GM18867 (cell line): ENCODE measurements around the gene OGFOD3.
"Not testable (repeated sequence)": the region's sequence is repeated elsewhere in the genome, so short reads cannot be mapped to it uniquely, and the experiment has no call there.

Experiments used
- ATAC-seq: cut with Tn5 transposase; IDR thresholded peaks from one replicate; pipeline ENCODE4 v1.9.1; 2021; ENCODE audit warnings: mild to moderate bottlenecking, moderate library complexity; ENCODE audit not compliant: unreplicated experiment

Gene OGFOD3

GRCh38 chr17:82418001-82418986 is at the start of gene OGFOD3, which contains the start of gene HEXD:
TSS of gene OGFOD3 (minus strand) at chr17:82418586. CDS start at chr17:82418485, 101 bp downstream.
TSS of gene HEXD (plus strand) at chr17:82418347. CDS start at chr17:82419800, 1,453 bp downstream.
- ATAC-seq: peak; percentile 81

DNA sequence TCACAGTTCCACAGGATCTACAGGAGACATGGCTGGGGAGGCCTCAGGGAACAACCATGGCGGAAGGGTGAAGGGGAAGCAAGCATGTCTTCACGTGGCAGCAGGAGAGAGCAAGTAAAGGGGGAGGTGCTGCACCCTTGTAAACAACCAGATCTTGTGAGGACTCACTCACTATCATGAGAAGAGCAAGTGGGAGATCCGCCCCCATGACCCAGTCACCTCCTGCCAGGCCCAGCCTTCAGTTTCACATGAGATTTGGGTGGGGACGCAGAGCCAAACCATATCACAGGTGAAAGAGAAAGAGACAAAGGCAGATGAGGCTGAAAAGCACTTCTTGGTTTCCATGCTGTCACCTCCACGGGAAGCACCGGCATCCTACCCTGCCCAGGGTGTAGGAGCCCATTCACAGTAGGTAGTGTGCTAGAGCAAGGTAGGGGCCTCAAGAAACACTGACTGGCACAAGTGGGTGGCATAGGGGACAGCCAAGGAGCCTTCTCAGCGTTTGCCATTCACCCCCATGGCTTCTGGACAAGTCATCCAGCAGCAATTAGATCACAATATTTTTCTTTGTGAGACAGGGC is 46.7 kb upstream of the OGFOD3 start:
- ATAC-seq: no peak

- ATAC-seq: no peak
Observed at GRCh38 chr17:82464567-82464929, 46.2 kb upstream of the OGFOD3 start.

DNA sequence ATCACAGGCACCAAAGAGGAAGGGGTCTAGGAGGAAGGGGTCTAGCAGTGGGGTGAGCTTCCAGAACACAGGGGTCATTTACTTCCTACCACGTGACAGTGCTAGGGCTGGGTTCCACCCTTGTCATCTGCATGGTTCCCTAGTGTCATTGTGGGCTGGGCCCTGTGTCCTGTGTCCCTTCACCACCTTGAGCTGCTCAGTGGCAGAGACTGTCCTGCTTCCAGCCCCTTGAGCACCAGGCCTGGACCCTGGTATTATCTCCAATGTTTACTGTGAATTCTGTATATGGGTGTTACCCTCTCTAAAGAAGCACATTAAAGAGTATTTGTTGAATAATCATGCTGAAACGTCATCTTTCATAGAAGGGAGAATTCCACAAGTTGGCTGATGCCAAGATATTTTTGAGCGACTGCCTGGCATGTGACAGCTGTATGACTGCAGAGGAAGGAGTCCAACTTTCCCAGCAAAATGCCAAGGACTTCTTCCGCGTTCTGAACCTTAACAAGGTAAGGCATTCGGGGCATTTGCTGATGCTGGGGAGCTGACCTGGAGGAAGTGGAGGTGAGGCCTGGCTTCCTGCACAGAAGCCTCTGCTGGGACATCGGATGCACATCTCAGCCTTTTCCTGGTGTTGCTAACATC is 45.7 kb upstream of the OGFOD3 start:
- no peak for ATAC-seq

- no peak for ATAC-seq
Observed at GRCh38 chr17:82463391-82463790, 45.0 kb upstream of the OGFOD3 start.

- no peak for ATAC-seq
Observed at GRCh38 chr17:82461827-82462524, 43.6 kb upstream of the OGFOD3 start.

- ATAC-seq: not testable (repeated sequence)
Observed at GRCh38 chr17:82459936-82460335, 41.5 kb upstream of the OGFOD3 start.

DNA sequence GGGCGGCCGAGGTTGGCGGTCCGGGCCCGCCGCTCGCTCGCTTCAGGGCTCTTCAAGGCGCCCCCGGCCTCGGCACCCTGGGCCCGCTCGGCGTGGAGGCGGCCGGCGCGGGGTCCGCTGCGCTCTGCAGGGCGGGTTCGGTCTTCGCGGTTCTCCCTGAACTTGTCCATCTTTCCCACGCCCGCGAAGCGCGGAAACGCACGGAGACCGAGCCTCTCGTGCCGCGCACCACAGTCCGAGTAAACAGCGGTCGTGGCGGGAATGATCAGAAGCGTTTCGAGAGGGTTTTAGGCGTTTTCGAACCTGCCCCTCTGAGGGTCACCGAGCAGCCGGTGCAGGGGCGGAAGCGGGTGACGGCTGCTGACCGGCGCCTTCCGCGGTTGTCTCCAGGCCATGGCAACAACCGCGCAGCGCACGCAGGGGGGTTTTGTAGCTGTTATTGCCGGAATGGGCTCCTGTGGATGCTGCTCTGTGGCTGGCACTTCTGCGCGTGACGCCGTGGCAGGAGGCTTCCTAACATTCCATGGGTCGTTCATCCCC is 40.6 kb upstream of the OGFOD3 start:
- peak; percentile 8 for ATAC-seq

DNA sequence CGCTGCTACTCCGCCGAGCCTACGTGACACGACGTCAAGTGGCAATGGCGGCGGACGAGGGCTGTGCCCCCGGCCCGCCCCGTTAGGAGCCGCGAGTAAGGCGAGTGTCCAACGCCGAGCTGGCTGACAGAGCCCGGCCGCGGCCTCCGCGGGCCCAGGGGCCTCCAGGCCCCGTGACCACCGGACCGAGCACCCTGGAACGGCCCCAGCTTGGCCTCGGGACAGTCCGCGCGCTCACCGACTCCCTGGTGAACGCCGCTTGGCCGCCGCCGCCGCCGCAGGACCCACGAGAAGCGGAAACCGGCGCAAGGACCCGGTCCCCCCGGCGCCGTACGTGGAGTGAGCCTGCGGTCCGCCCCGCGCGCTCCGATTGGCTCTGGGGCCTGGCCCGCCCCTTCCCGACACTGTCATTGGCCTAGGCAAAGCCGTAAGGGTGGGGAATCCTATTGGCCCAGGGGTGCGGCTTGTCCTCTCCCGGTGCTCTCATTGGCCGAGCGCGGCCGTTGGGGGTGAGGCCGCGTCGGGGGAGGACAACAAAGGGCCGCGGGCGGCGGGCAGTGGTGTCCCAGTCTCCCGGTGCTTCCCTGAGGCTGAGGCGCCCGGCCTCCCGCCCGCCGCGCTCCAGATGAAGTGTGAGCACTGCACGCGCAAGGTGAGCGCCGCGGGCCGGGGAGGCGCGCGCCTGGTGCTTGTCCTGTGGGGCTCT is 39.9 kb upstream of the OGFOD3 start, which contains the start of gene NARF:
Gene NARF, plus strand, starts transcription at position 563 of the 706 bp plus-strand sequence. Its CDS starts 63 bp downstream, at position 626.
- peak; percentile 89 for ATAC-seq

- ATAC-seq: no peak
Observed at GRCh38 chr17:82457929-82458178, 39.5 kb upstream of the OGFOD3 start.

GRCh38 chr17:82457073-82457928 is 38.9 kb upstream of the OGFOD3 start:
- ATAC-seq: no peak

DNA sequence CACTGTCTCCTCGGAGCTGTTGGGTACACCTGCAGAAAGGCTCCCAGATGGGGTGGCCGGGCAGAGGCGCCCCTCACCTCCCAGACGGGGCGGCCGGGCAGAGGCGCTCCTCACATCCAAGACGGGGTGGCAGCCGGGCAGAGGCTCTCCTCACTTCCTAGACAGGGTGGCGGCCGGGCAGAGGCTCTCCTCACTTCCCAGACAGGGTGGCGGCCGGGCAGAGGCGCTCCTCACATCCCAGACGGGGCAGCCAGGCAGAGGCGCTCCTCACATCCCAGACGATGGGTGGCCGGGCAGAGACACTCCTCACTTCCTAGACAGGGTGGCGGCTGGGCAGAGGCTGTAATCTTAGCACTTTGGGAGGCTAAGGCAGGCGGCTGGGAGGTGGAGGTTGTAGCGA is 35.3 kb upstream of the OGFOD3 start:
- ATAC-seq: not testable (repeated sequence)

DNA sequence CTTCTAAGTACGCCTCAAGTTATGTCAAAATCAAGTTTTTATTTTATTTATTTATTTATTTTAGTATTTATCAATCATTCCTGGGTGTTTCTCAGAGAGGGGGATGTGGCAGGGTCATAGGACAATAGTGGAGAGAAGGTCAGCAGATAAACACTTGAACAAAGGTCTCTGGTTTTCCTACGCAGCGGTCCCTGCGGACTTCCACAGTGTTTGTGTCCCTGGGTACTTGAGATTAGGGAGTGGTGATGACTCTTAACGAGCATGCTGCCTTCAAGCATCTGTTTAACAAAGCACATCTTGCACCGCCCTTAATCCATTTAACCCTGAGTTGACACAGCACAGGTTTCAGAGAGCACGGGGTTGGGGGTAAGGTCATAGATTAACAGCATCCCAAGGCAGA is 34.8 kb upstream of the OGFOD3 start:
- not testable (repeated sequence) for ATAC-seq

DNA sequence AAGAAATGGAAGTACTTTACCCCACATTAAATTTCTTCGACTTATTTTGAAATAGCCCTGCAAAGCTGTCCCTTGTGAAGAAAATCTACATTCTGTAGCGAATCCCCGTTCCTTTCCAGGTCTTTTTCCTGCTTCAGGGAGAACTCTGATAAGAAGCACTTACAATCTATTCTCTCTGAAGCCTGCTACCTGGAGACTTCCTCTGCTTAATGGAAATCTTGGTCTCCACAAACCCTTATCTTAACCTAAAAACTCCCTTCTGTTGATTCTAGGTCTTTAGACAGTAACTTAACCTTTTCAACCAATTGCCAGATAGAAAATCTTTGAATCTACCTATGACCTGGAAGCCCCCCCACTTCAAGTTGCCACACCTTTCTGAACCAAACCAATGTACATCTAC is 33.8 kb upstream of the OGFOD3 start:
- no peak for ATAC-seq

DNA sequence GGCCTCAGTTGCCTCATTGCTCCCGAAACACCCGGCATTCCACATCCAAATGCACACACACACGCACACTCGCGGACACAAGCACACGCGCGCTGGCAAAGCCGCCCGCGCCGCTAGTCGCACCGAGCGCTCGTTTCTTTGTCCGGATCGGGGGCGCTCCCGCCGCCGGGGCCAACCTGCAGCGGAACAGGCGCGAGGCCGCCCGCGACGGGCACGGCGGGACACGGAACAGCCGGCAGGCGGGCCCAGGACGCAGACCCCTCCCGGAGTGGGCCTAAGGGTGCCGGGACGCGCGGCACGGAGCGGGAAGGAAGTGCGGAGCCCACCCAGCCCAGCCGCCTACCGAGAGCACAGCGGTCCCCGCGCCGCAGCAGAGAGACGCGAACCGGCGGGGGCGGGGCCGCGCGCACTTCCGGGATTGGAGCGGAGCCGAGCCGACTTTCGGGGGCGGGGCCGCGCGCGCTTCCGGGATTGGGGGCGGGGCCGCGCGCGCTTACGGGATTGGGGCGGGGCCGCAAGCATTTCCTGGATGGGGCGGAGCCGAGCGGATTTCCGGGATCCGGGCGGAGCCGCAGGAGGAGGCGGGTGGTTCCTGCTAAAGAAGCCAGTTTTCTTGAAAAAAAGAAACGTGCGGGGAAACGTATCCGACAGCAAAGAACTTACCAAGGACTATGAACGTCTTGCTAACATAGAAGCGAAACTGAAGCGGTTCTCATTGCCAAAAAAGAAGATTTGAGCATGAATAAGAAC is 32.1 kb upstream of the OGFOD3 start, which contains the start of gene CYBC1:
Gene CYBC1, minus strand, starts transcription at position 396 of the 750 bp plus-strand sequence. CDS start 1,498 bp downstream, outside the sequence.
- ATAC-seq: peak; percentile 73

DNA sequence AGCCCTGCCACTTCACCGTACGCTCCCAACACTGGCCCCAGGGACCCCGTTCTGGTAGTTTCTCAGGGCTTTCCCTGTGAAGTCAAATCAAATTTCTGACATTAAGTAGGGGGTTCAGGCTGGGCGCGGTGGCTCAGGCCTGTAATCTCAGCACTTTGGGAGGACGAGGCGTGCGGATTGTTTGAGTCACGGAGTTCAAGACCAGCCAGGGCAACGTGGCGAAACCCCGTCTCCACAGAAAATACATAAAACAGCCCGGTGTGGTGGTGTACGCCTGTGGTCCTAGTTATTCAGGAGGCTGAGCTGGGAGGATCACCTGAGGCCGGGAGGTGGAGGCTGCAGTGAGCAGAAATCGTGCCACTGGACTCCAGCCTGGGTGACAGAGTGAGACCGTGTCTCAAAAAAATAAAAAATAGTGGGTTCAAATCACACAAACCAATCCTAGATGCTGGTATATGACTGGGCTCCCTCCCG is 31.5 kb upstream of the OGFOD3 start:
- ATAC-seq: no peak

GRCh38 chr17:82449131-82449882 is 30.9 kb upstream of the OGFOD3 start:
- peak; percentile 51 for ATAC-seq

DNA sequence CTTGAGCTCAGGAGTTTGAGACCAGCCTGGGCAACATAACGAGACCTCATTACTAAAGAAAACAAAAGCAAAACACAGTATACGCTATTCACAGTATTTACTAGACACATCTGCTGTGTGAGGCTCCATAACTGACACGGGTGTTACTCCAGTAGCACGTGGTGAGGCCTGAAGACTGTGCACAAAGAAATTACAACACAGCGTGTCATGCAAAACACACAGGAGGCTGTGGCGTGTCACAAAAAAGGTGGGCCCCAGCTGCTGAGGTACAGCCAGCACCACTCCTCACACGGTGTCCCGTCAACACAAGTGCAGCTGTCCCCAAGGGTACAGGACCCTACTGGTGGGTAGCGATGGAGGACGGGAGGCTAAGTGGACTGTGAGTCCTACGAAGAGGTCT is 29.5 kb upstream of the OGFOD3 start:
- ATAC-seq: no peak
